Endometrial microvascular endothelial cells (primary cell): Measurements from ENCODE around the gene ANKRD18A. TPM values are rescaled to one million over a fixed set of nuclear protein-coding genes. Genes with fewer than 3 reads are reported as not detected.

Source experiments
- in situ Hi-C: cut with HindIII; loops from 2 replicates; pipeline ENCODE4 v1.10.0; 2017; ENCODE audit warnings: low sequenced_read_pairs, low pct_unique_long_range_greater_than_20kb; ENCODE audit errors: inconsistent ontology term
- total RNA-seq: library from RNA; depleted of rRNA; stranded (reverse); fragments of >200 nt; gene quantifications from one replicate; pipeline ENCODE4 v1.2.3, GENCODE V29; 2015; ENCODE audit errors: inconsistent ontology term

ANKRD18A gene
- not detected for total RNA-seq

- in situ Hi-C loops, result no loop called here
Measured at GRCh38 chr9:38620483-38621433, at the start of gene ANKRD18A. Gene ANKRD18A, minus strand, starts transcription at chr9:38620596. Its CDS starts 311 bp downstream, at chr9:38620285.

- in situ Hi-C loops, result no loop called here
Measured at GRCh38 chr9:38668791-38669466, 48.5 kb upstream of the ANKRD18A start.

GRCh38 chr9:38662763-38663593 is 42.6 kb upstream of the ANKRD18A start:
- in situ Hi-C loops, result no loop called here

- in situ Hi-C loops, result no loop called here
Measured at GRCh38 chr9:38659538-38659937, 39.1 kb upstream of the ANKRD18A start.

- in situ Hi-C loops, result no loop called here
Measured at GRCh38 chr9:38656896-38657295, 36.5 kb upstream of the ANKRD18A start.

GRCh38 chr9:38652486-38652885 is 32.1 kb upstream of the ANKRD18A start:
- in situ Hi-C loops, result no loop called here

- in situ Hi-C loops, result no loop called here
Measured at GRCh38 chr9:38652044-38652443, 31.6 kb upstream of the ANKRD18A start.

GRCh38 chr9:38651400-38652042 is 31.1 kb upstream of the ANKRD18A start:
- in situ Hi-C loops, result no loop called here

GRCh38 chr9:38650564-38650963 is 30.2 kb upstream of the ANKRD18A start:
- in situ Hi-C loops, result no loop called here

- in situ Hi-C loops, result no loop called here
Measured at GRCh38 chr9:38649731-38650363, 29.5 kb upstream of the ANKRD18A start.

- in situ Hi-C loops, result no loop called here
Measured at GRCh38 chr9:38644601-38645000, 24.2 kb upstream of the ANKRD18A start.

GRCh38 chr9:38643815-38644173 is 23.4 kb upstream of the ANKRD18A start:
- in situ Hi-C loops, result no loop called here

- in situ Hi-C loops, result no loop called here
Measured at GRCh38 chr9:38642951-38643814, 22.8 kb upstream of the ANKRD18A start.

GRCh38 chr9:38641985-38642864 is 21.8 kb upstream of the ANKRD18A start:
- in situ Hi-C loops, result no loop called here

- in situ Hi-C loops, result no loop called here
Measured at GRCh38 chr9:38641142-38641541, 20.7 kb upstream of the ANKRD18A start.

GRCh38 chr9:38639577-38639940 is 19.2 kb upstream of the ANKRD18A start:
- in situ Hi-C loops, result no loop called here
